Measurements from ENCODE around the gene SERPINE3.

DNA sequence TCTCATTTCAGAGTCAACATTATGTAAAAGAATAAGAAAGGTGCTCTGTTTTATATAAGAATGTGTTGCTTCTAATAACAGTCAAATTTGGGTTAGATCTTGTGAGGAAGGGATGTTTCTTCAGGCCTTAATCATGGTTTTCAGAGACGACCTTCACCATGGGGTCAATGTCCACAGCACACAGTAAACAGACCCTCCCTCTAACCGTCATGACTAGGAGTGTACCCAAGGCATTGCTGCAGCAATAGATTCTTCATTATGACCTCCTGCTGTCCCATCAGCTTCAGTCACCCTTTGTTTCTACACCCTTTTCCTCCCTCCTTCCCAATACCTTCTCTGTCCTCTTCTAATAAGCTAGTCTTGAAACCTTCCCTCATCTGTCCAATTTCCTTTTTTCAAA lies 15.7 kb downstream of the SERPINE3 start:
- no peak for TF ChIP-seq POLR2A (IDR thresholded peaks at IDR 0.05; ENCODE audit: low read depth, low read length)
- no peak for TF ChIP-seq TAF1 (IDR thresholded peaks at IDR 0.05; ENCODE audit: low read depth, low read length)
- no peak for TF ChIP-seq POLR2AphosphoS5 (IDR thresholded peaks at IDR 0.05; ENCODE audit: low read depth, low read length)

Measured in GM12891 (cell line).